DOHH2 (cell line): ENCODE data around the gene EIF3CL.
"Not testable (repeated sequence)": the region's sequence is repeated elsewhere in the genome, so short reads cannot be mapped to it uniquely, and the experiment has no call there.

ENCODE experiments used
- EZH2phosphoT487 ChIP-seq: fragments of 200-600 bp; sonication (generic); IDR thresholded peaks from 2 replicates; pipeline ENCODE4 v1.6.1; 2017; ENCODE audit warnings: borderline replicate concordance, mild to moderate bottlenecking, antibody characterized with exemption, low read length, moderate library complexity, mixed read lengths
- TF ChIP-seq, protein P1 (sequence below): fragments of 200-600 bp; sonication (generic); IDR thresholded peaks from one replicate; pipeline ENCODE4 v1.5.1; 2014; ENCODE audit warnings: antibody characterized with exemption, mild to moderate bottlenecking, low read depth, low read length; ENCODE audit not compliant: poor library complexity, severe bottlenecking

DNA sequence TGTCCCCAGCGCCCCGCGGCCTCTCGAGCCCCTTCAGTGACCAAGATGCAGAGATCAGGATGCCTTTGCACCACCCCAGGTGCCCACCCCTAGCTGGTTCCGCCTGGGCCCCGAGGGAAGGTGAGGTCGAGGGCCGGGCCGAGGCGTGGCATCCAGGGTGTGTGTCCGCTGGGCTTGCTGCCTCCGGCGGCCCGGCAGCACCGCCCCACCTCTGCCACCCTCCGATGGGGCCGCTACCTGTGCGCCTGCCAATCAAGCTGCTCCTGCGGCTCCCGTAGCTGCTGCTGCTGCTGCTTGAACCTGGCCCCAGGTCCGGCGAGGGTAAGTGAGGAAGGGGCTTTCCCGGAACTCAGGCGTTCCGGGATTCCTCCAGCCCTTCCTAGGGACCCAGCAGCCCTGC, 29.4 kb downstream of the EIF3CL start:
- TF ChIP-seq, protein P1, sequence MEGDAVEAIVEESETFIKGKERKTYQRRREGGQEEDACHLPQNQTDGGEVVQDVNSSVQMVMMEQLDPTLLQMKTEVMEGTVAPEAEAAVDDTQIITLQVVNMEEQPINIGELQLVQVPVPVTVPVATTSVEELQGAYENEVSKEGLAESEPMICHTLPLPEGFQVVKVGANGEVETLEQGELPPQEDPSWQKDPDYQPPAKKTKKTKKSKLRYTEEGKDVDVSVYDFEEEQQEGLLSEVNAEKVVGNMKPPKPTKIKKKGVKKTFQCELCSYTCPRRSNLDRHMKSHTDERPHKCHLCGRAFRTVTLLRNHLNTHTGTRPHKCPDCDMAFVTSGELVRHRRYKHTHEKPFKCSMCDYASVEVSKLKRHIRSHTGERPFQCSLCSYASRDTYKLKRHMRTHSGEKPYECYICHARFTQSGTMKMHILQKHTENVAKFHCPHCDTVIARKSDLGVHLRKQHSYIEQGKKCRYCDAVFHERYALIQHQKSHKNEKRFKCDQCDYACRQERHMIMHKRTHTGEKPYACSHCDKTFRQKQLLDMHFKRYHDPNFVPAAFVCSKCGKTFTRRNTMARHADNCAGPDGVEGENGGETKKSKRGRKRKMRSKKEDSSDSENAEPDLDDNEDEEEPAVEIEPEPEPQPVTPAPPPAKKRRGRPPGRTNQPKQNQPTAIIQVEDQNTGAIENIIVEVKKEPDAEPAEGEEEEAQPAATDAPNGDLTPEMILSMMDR: not testable (repeated sequence)
- not testable (repeated sequence) for TF ChIP-seq EZH2phosphoT487
